ENCODE results near the gene MYH11. TPM values are rescaled to one million over a fixed set of nuclear protein-coding genes. Genes with fewer than 3 reads are reported as not detected.
"Not testable (repeated sequence)": the region's sequence is repeated elsewhere in the genome, so short reads cannot be mapped to it uniquely, and the experiment has no call there.

The MYH11 gene
- total RNA-seq, 2 donors from 2014 or later: not detected

DNA sequence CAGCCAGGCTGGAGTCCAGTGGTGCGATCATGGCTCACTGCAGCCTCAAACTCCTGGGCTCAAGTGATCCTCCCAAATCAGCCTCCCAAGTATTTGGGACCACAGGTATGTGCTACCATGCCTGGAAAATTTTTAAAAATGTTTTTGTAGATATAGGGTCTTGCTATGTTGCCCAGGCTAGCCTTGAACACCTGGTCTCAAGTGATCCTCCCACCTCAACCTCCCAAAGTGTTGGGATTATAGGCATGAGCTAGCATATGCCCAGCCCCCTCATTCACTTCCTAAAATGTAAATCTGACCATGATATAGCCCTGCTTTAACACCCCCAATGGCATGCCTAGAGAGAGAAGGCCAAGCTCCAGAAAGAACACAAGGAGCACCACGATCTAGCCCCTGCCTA is 108.2 kb downstream of the MYH11 start:
- Mint-ChIP-seq H3K9me3 (no peaks in the 10 kb centered on the region), H3K4me1 (ENCODE audit: low read depth in 2 of 2) (peaks cover 0 to 3% of the 10 kb centered on the region in 2 donors)

DNA sequence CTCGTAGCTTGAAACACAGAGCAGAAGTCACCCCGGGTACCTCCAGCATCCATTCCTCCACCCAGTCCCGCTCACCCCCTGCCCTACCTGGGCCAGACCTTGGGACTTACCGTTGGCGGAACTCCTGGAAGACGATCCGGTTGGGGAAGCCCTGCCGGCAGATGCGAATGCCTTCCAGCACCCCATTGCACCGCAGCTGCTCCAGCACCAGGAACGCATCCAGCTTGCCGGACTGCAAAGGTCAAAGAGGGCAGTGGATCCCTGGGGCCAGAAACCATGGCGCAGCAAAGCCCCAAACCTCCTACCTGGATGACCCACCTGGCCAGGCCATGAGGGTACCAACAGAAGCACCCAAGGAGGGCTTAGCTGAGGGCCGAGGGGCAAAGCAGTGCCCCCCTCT is 108.9 kb downstream of the MYH11 start:
- no peaks in the 10 kb centered on the region for H3K9me3 Mint-ChIP-seq
- peaks cover 0 to 3% of the 10 kb centered on the region in 2 donors for H3K4me1 Mint-ChIP-seq (ENCODE audit: low read depth in 2 of 2)
- H3K27ac Mint-ChIP-seq: no peak overlapping the region
- H3K27me3 Mint-ChIP-seq: no peaks in the 10 kb centered on the region
- DNase-seq (ENCODE audit: low spot score): no peak
- H3K36me3 Mint-ChIP-seq: no peaks in the 10 kb centered on the region
- H3K4me3 Mint-ChIP-seq: no peak overlapping the region
- ATAC-seq: no peak

More for the DNA sequence above, 108.2 kb downstream of the MYH11 start:
- H3K4me3 Mint-ChIP-seq: no peak overlapping the region
- ATAC-seq (no peak), DNase-seq (ENCODE audit: low spot score) (no peak)
- no peaks in the 10 kb centered on the region for H3K36me3 Mint-ChIP-seq
- no peak overlapping the region for H3K27ac Mint-ChIP-seq
- H3K27me3 Mint-ChIP-seq: no peaks in the 10 kb centered on the region

DNA sequence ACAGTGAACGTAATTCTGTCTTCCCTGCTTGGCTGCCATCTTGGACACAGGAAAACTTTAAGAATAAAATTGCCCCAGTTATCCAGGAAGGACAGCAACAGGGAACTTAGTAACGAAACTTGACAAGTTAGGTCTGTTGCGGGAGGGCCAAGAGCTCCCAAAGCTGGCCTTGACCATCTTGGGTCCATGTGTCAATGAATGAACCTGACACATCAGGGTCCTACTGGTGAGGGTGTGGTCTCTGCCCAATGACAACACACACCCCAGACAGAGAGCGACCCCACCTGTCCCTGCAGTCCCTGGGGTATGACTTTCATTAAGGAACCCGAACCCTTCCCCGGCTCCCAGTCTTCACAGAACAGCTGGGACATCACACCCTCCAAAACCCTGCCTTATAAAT is 110.5 kb downstream of the MYH11 start:
- ATAC-seq: no peak
- H3K9me3 Mint-ChIP-seq: no peaks in the 10 kb centered on the region
- DNase-seq (ENCODE audit: low spot score): no peak
- H3K4me1 Mint-ChIP-seq (ENCODE audit: low read depth in 2 of 2): peaks cover 0 to 7% of the 10 kb centered on the region in 2 donors
- no peak overlapping the region for H3K4me3 Mint-ChIP-seq
- no peak overlapping the region for H3K27ac Mint-ChIP-seq
- peaks cover 7% of the 10 kb centered on the region for H3K36me3 Mint-ChIP-seq
- H3K27me3 Mint-ChIP-seq: no peaks in the 10 kb centered on the region

DNA sequence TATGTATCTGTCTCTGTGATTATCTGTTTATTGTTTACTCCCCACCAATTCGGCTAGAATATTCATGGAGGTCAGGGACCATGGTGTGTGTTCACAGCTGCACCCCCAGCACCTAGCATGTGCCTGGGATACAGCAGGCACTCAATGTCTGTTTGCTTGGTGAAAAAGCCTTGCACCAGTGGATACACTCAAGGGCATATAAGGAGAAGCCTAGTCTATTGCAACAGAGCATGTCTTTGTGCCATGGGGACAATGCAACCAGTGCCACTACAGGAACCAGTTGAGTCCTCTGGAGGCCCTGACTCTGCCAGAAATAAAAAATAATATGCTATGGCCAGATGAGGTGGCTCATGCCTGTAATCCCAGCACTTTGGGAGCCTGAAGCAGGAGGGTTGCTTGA is 113.2 kb downstream of the MYH11 start:
- DNase-seq (ENCODE audit: low spot score) (no peak), ATAC-seq (peak in 1 of 2 donors; percentile 31)
- Mint-ChIP-seq H3K27me3 (no peaks in the 10 kb centered on the region), H3K9me3 (no peaks in the 10 kb centered on the region), H3K27ac (no peak overlapping the region), H3K4me1 (ENCODE audit: low read depth in 2 of 2) (peaks cover 0 to 4% of the 10 kb centered on the region in 2 donors), H3K36me3 (peaks cover 8% of the 10 kb centered on the region), H3K4me3 (no peak overlapping the region)

DNA sequence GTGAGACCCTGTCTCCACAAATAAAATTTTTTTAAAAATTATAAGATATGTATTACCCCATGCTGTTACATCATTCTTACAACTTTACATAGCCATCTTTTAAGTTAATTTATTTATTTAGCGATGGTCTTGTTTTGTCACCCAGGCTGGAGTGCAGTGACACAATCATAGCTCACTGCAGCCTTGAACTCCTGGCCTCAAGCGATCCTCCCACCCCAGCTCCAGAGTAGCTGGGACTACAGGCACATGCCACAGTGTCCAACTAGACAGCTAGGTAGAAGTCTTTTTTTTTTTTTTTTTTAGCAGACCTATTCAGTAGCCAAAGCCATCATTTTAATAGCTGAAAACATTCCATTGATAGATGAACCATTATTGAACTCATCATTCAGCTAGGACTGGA is 114.1 kb downstream of the MYH11 start:
- Mint-ChIP-seq H3K27ac (no peak overlapping the region), H3K4me1 (ENCODE audit: low read depth in 2 of 2) (peaks cover 0 to 4% of the 10 kb centered on the region in 2 donors), H3K4me3 (no peak overlapping the region), H3K27me3 (no peaks in the 10 kb centered on the region), H3K36me3 (peaks cover 8% of the 10 kb centered on the region), H3K9me3 (no peaks in the 10 kb centered on the region)
- DNase-seq (ENCODE audit: low spot score) (no peak), ATAC-seq (no peak)

DNA sequence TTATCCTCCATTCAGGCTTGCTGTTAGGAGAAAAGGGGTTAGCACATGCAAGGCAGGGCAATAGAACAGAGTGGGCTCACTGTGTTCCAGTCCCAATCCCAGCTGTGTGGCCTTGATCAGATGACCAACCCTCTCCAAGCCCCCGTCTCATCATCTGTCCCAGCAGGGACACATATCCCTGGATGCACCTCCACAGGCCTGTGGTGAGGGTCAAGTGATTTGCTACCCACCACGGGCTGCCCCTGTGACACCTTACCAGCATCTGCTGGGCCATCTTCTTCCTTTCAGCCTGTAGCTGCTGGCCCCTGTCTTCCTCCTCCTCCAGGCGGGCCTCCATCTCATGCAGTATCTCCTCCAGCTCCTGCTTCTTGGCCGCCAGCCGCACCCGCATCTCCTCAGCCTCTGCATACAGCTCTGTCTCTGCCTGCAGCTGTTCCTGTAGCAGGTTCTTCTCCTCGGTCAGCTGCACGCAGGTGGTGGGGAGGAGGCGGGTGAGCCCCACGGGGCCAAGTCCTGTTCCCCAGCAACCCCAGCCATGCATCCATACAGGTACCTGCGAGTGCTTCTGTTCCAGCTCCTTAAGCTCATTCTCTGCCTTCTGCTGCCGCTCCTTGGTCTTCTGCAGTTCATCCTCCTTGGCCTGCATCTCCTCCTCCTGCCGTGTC is 115.5 kb downstream of the MYH11 start:
- Mint-ChIP-seq H3K4me3 (no peak overlapping the region), H3K9me3 (no peaks in the 10 kb centered on the region), H3K36me3 (peaks cover 8% of the 10 kb centered on the region), H3K27me3 (no peaks in the 10 kb centered on the region), H3K27ac (no peak overlapping the region), H3K4me1 (ENCODE audit: low read depth in 2 of 2) (peaks cover 0 to 4% of the 10 kb centered on the region in 2 donors)
- no peak for DNase-seq (ENCODE audit: low spot score)
- no peak for ATAC-seq

DNA sequence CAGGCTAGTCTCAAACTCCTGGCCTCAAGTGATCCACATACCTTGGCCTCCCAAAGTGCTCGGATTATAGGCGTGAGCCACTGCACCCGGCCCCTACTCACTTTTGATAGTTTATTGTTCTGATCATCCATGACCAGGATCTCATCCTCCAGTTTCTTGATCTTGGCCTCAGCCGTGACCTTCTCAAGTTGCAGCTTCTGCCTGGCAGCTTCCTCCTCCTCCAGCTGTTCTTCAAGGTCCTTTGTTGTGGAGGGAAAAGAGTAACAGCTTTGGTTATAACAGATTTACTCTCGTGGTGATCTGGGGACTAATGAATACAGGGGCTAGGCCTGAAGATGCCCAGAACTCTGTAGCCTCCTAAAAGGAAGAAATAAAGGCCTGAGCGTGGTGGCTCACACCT is 116.9 kb downstream of the MYH11 start:
- H3K27me3 Mint-ChIP-seq: no peaks in the 10 kb centered on the region

DNA sequence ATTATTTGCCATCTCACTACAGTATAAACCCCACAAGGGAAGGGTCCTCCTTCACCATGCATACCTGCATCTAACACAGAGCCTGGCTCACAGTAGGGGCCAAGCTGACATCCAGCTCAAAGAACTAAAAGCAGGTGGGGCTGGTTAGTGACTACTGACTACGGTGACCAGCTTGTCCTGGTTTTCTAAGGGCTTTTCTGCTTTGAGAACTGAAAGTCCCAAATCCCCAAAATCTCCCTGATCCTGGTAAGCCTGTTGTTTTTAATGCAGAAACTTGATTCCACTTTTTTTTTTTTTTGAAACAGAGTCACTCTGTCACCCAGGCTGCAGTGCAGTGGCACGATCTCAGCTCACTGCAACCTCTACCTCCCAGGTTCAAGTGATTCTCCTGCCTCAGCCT is 117.4 kb downstream of the MYH11 start:
- ATAC-seq: no peak
- Mint-ChIP-seq H3K9me3 (no peaks in the 10 kb centered on the region), H3K36me3 (peaks cover 8% of the 10 kb centered on the region), H3K27ac (no peak overlapping the region), H3K4me1 (ENCODE audit: low read depth in 2 of 2) (peaks cover 0 to 4% of the 10 kb centered on the region in 2 donors), H3K4me3 (no peak overlapping the region), H3K27me3 (no peaks in the 10 kb centered on the region)
- DNase-seq (ENCODE audit: low spot score): no peak

More for the DNA sequence above, 116.9 kb downstream of the MYH11 start:
- Mint-ChIP-seq H3K4me1 (ENCODE audit: low read depth in 2 of 2) (peaks cover 0 to 4% of the 10 kb centered on the region in 2 donors), H3K9me3 (no peaks in the 10 kb centered on the region), H3K4me3 (no peak overlapping the region), H3K36me3 (peaks cover 8% of the 10 kb centered on the region), H3K27ac (no peak overlapping the region)
- ATAC-seq (no peak), DNase-seq (ENCODE audit: low spot score) (no peak)

DNA sequence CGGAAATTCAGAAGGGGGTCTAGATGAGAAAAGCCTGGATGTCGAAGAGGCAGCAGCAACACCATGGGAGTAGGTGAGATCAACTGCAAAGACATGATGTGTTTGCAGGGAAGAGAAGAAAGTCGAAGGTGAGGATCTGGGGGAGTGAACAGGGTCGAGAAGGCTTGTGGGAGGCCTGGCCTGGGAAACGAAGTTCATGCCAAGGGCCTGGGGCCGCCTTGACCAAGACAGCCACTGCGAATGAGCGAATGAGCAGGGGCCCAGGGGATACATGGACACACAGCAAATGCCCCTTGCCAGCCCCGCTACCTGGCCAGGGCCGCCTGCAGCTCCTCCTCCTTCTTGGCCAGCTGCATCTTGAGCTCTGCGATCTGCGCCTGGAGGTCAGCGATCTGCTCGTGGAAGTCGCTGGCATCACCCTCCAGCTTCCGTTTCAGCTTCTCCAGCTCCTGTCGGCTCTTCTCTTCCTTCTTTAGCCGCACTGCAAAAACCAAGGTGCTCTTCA is 119.6 kb downstream of the MYH11 start:
- no peak for ATAC-seq
- H3K36me3 Mint-ChIP-seq: peaks cover 8% of the 10 kb centered on the region
- H3K4me3 Mint-ChIP-seq: no peak overlapping the region
- H3K4me1 Mint-ChIP-seq (ENCODE audit: low read depth in 2 of 2): peaks cover 0 to 7% of the 10 kb centered on the region in 2 donors
- no peaks in the 10 kb centered on the region for H3K27me3 Mint-ChIP-seq
- no peak overlapping the region for H3K27ac Mint-ChIP-seq
- DNase-seq (ENCODE audit: low spot score): no peak
- no peaks in the 10 kb centered on the region for H3K9me3 Mint-ChIP-seq

DNA sequence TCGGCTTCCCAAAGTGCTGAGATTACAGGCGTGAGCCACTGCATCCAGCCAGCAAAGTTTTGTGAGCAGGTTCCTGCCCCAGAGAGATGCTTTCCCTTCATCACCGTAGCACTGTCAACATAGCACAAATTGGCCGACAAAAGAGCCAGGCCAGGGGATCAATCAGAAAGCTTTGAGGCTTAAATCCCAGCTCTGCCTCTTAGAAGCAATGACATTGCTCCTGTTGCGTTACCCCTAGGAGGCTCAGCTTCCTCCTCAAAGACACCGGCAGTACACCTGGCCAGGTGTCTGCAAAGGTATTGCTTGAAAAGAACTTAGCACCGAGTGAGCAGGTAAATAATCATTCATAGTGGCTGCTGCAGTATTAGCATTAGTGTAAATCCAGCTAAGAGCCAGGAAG is 120.3 kb downstream of the MYH11 start:
- Mint-ChIP-seq H3K36me3 (peaks cover 3% of the 10 kb centered on the region), H3K27me3 (no peaks in the 10 kb centered on the region), H3K4me3 (no peak overlapping the region), H3K4me1 (ENCODE audit: low read depth in 2 of 2) (peaks cover 0 to 4% of the 10 kb centered on the region in 2 donors), H3K9me3 (no peaks in the 10 kb centered on the region), H3K27ac (no peak overlapping the region)
- ATAC-seq (no peak), DNase-seq (ENCODE audit: low spot score) (no peak)

DNA sequence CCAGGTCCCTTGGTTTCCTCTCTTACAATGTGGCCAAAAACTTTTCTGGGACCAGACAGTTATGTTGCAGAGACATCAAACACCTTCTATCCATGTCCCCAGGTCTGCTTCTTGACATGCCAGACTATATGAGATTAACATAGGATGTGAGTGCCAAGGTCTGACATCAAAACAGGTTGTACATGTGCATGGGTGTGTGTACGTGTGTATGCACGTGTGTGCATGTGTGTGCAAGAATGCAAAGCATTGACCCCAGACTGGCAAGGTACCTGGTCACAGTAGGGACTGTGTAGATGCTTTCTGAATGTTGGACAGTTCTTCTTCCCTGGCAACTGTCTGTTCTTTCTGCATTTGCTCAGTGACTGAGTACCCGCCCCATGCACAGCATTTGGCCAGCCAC is 121.2 kb downstream of the MYH11 start:
- ATAC-seq: no peak
- Mint-ChIP-seq H3K9me3 (no peaks in the 10 kb centered on the region), H3K27me3 (no peaks in the 10 kb centered on the region), H3K4me1 (ENCODE audit: low read depth in 2 of 2) (peaks cover 0 to 3% of the 10 kb centered on the region in 2 donors), H3K27ac (peak overlapping the region in 1 of 2 donors; percentile 28), H3K4me3 (no peak overlapping the region), H3K36me3 (no peaks in the 10 kb centered on the region)
- DNase-seq (ENCODE audit: low spot score): no peak

DNA sequence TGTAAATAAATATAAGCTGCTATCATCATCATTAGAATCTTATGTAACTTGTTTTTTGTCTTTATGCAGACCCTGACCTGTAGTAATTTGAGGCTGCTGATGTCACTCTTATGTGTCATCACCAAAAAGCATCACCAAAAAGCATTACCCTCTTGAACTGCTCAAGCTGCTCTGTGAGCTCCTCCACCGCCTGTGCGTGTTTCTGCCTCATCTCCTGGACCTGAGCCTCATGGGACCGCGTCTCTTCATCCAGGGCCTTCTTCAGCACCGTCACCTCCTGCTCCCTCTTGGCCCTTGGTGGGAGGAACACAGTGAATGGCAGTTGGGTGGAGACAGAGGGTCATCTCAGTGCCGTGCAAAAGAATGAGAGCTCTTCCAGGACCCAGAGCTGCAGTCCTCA is 124.4 kb downstream of the MYH11 start:
- Mint-ChIP-seq H3K4me3 (no peak overlapping the region), H3K27me3 (no peaks in the 10 kb centered on the region), H3K27ac (no peak overlapping the region), H3K36me3 (no peaks in the 10 kb centered on the region), H3K9me3 (no peaks in the 10 kb centered on the region), H3K4me1 (ENCODE audit: low read depth in 2 of 2) (peaks cover 0 to 3% of the 10 kb centered on the region in 2 donors)
- ATAC-seq (no peak), DNase-seq (ENCODE audit: low spot score) (no peak)

DNA sequence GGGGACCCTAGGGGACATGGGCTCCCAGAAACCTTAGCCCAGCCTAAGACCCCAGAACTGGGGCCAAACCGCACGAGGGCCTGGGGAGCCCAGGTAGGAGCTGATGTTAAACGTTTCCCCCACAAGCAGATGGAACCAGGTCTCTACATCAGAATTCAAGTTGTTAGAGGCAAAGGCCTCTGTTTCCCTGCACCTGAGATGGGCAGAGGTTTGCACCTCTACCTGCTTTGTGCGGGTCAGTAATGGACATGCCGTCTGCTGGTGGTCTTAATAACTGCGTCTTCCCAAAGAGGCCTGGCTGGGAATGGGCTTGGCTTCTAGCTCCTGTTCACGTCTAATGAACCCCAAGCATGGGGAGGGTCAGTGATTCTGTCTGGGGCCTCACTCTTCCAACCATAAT is 127.7 kb downstream of the MYH11 start:
- Mint-ChIP-seq H3K4me1 (ENCODE audit: low read depth in 2 of 2) (peaks cover 0 to 3% of the 10 kb centered on the region in 2 donors), H3K36me3 (peaks cover 4% of the 10 kb centered on the region), H3K27me3 (no peaks in the 10 kb centered on the region), H3K4me3 (no peak overlapping the region), H3K27ac (no peak overlapping the region), H3K9me3 (no peaks in the 10 kb centered on the region)
- DNase-seq (ENCODE audit: low spot score): no peak
- ATAC-seq: no peak

DNA sequence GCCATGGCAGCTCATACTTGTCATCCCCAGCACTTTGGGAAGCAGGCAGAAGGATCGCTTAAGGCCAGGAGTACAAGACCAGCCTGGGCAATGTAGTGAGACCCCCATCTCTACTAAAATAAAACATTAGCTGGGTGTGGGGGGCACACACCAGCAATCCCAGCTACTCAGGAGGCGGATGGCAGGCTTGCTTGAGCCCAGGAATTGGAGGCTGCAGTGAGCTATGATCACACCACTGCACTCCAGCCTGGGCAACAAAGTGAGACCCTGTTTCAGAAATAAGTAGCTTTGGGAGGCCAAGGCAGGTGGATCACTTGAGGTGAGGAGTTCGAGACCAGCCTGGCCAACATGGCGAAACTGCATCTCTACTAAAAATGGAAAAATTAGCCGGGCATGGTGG is 129.1 kb downstream of the MYH11 start:
- H3K4me3 Mint-ChIP-seq; DNase-seq (ENCODE audit: low spot score); H3K4me1 Mint-ChIP-seq (ENCODE audit: low read depth in 2 of 2); H3K9me3 Mint-ChIP-seq; H3K36me3 Mint-ChIP-seq; ATAC-seq; H3K27me3 Mint-ChIP-seq; H3K27ac Mint-ChIP-seq: not testable (repeated sequence)

DNA sequence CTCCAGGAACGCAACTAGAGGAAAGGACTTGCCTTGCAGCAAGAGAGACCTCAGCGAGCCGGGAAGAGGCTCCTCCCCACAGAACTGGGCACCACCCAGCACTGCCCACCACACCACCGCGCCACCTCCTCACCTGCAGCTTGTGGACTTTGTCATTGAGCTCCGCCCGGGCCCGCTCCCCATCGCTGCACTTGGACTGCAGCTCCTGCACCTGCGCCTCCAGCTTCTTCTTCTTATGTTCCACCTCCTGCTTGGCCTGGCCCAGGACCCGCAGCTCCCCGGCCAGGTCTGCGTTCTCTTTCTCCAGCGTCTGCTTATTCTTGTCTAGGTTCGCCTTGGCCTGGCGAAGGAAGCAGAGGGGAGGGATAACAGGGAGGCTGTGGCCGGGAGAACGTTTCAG is 130.1 kb downstream of the MYH11 start:
- H3K27ac Mint-ChIP-seq: no peak overlapping the region
- peaks cover 4% of the 10 kb centered on the region for H3K36me3 Mint-ChIP-seq
- no peaks in the 10 kb centered on the region for H3K9me3 Mint-ChIP-seq
- no peak for DNase-seq (ENCODE audit: low spot score)
- H3K4me3 Mint-ChIP-seq: no peak overlapping the region
- no peaks in the 10 kb centered on the region for H3K4me1 Mint-ChIP-seq (ENCODE audit: low read depth in 2 of 2)
- ATAC-seq: no peak
- H3K27me3 Mint-ChIP-seq: no peaks in the 10 kb centered on the region
